Right cardiac atrium (tissue), 5 donors: ENCODE results near the gene STARD3. TPM values are rescaled to one million over a fixed set of nuclear protein-coding genes. Genes with fewer than 3 reads are reported as not detected.

Experiments
- ATAC-seq, 2 donors: fragments of 200-7000 bp; cut with Tn5 transposase; one replicate each; pipeline versions ENCODE4 v1.8.0 to v1.9.1; 2020; ENCODE audit warnings: moderate library complexity in 2 of 2, mild to moderate bottlenecking in 1 of 2
- DNase-seq, 3 donors: peaks; one replicate each; pipeline ENCODE4 v3.0.0-alpha.2; 2020
- H3K27ac ChIP-seq: one replicate; pipeline ENCODE4 v1.5.1; 2013; ENCODE audit warnings: mild to moderate bottlenecking, low read length, control low read depth, moderate library complexity
- H3K27me3 ChIP-seq: one replicate; pipeline ENCODE4 v1.6.1; 2013; ENCODE audit not compliant: control insufficient read depth, insufficient read depth
- H3K4me1 ChIP-seq: one replicate; pipeline ENCODE4 v1.6.1; 2013; ENCODE audit warnings: low read length; ENCODE audit not compliant: control insufficient read depth, insufficient read depth
- H3K4me3 ChIP-seq: one replicate; pipeline ENCODE4 v1.5.1; 2013; ENCODE audit warnings: low read length, control low read depth
- H3K9me3 ChIP-seq: one replicate; pipeline ENCODE4 v1.6.1; 2013; ENCODE audit warnings: low read length; ENCODE audit not compliant: control insufficient read depth
- WGBS: extraction: QIAGEN DNeasy Blood & Tissue Kit; methylation state at CpG from one replicate; pipeline ENCODE4 v1.1.7; 2013; 5-methylcytosine and 5-hydroxymethylcytosine counted together
- intact Hi-C, 4 donors: fragments of 100-400 bp; cut with DNase I; formaldehyde crosslinking; loops; one replicate each; pipeline versions ENCODE4 v1.11.0 to v1.14.0; 2022 to 2023
- polyA plus RNA-seq: library from polyadenylated mRNA; stranded (reverse); fragments of 200-250 nt; gene quantifications from one replicate; pipeline ENCODE4 v1.2.3, GENCODE V29; 2013
- total RNA-seq, 4 donors: library from RNA; stranded (reverse); fragmentation: NEBNext Ultra II Directional; extraction: Animal tissue kit (Norgen Biotek cat#: 25700); gene quantifications; one replicate each; pipeline ENCODE4 v1.2.1, GENCODE V29; 2021
- donor health status: healthy with polysubstance abuse.
- donor health status: DM: no; HTN: yes; CAD: no.
- donor health status: DM: no; HTN: no; CAD: no.
- donor health status: DM: no; HTN: yes; CAD: no; lungs with severe emphysema.
- donor health status: DM: yes; HTN: yes; CAD: no.

STARD3 gene
- total and polyA plus RNA-seq, 5 donors, result 19.2 to 26.2 (median 22.7) TPM

DNA sequence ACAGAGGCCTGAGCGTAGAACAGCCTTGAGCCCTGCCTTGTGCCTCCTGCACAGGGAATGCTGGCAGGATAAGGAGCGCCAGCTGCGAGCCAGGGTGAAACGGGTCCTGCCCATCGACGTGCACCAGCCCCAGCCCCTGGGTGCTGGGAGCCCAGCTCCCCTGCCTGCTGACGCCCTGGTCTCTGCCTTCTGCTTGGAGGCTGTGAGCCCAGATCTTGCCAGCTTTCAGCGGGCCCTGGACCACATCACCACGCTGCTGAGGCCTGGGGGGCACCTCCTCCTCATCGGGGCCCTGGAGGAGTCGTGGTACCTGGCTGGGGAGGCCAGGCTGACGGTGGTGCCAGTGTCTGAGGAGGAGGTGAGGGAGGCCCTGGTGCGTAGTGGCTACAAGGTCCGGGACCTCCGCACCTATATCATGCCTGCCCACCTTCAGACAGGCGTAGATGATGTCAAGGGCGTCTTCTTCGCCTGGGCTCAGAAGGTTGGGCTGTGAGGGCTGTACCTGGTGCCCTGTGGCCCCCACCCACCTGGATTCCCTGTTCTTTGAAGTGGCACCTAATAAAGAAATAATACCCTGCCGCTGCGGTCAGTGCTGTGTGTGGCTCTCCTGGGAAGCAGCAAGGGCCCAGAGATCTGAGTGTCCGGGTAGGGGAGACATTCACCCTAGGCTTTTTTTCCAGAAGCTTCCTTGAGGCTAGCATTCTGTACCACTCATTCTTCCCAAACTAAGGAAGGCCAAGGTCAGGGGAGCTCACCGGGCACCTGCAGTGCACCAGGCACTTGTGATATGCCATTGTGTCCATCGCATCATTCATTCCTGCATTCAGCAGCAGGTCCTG, 33.2 kb downstream of the STARD3 start:
- ATAC-seq, result no peak
- Histone ChIP-seq H3K9me3 (no peaks in the 10 kb centered on the region), H3K27me3 (no peaks in the 10 kb centered on the region), H3K4me3 (no peak overlapping the region), H3K27ac (peak overlapping the region; percentile 74), H3K4me1 (no peaks in the 10 kb centered on the region)
- peak in 2 of 3 donors; percentile 55 to 60 for DNase-seq
- intact Hi-C loops, result loop anchor here in 2 of 4 donors (10.0 kb wide), 2 partner anchors 45 to 55 kb away; partner anchors contain the start of gene PPP1R1B (in 1 of the 2)
- 86% methylated on average over 23 of the region's 23 CpGs for WGBS

DNA sequence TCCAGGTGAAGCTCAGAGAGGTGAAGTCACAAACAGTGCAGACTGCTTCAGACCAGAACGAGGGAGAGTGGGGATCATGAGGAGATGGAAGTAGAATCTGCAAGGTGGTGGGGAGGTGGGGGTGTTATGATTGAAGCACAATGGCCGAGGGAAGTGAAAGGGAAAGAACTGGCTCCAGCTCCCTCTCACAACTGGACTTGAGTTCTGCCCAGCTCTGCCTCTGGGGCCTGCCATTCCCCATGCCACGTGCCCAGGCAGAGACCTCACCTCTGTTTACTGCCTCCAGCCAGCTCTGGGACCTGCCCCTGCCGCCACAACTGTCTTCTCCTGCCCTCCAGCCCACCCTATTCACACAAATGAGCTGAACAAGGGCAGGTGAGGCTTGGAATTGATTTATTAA, 33.8 kb downstream of the STARD3 start:
- 49% methylated on average over 4 of the region's 4 CpGs for WGBS
- no peaks in the 10 kb centered on the region for H3K9me3 ChIP-seq
- no peaks in the 10 kb centered on the region for H3K27me3 ChIP-seq
- no peak overlapping the region for H3K4me3 ChIP-seq
- peaks cover 5% of the 10 kb centered on the region for H3K4me1 ChIP-seq
- ATAC-seq (no peak), DNase-seq (peak in 2 of 3 donors; percentile 37 to 44)
- intact Hi-C loops, result loop anchor here in 1 of 4 donors (10.0 kb wide), 1 partner anchor 46 kb away; the partner anchor contains the start of gene PPP1R1B
- H3K27ac ChIP-seq, result peak overlapping the region; percentile 74

DNA sequence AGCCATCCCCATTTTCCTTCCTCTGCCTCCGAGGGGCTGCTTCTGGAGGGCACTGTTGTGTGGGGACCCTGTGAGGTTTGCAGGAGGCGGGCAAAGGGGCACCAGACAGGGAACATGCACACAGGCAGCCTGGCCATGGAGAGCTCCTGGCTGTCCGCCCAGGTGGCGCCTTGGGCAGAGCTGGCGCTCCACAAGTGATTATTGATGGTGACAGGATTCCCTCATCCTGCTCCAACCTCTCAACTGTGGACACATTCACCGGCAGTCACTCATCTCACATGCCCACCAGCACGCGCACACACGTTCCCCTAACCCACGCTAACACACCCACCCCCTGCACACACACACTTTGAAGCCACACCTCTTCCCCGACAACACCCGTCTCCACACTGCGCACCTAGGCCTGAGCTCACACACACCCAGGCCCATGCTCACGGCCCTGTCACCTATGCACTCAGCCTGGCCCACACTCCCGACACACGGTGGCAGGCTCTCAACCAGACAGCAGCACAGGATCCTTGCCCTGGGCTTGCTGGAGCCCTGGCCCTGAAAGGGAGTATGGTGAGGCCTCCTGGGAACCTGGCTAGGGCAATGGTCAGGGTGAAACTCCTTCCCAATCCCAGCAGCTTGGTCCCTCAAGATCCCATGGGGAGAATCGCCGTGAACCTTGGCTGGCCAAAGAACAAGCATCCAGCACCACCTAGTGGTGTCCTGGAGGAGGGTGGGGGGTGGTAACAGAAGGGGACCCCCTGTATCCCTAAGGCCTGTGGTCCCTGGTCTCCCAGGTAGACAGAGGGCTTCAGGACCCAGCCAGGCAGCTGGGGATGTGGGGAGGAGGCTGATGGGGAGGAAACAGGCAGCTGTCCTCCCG, 34.9 kb downstream of the STARD3 start:
- peaks cover 12% of the 10 kb centered on the region for H3K4me1 ChIP-seq
- no peaks in the 10 kb centered on the region for H3K9me3 ChIP-seq
- ATAC-seq (peak; percentile 5 to 10), DNase-seq (peak; percentile 58 to 88 (median 86))
- intact Hi-C loops, result loop anchor here in 1 of 4 donors (10.0 kb wide), 1 partner anchor 47 kb away; the partner anchor contains the start of gene PPP1R1B
- no peak overlapping the region for H3K4me3 ChIP-seq
- peak overlapping the region; percentile 74 for H3K27ac ChIP-seq
- no peaks in the 10 kb centered on the region for H3K27me3 ChIP-seq
- WGBS, result 44% methylated on average over 19 of the region's 19 CpGs

- Histone ChIP-seq H3K9me3 (no peaks in the 10 kb centered on the region), H3K4me1 (peaks cover 14% of the 10 kb centered on the region), H3K27ac (peak overlapping the region; percentile 44), H3K27me3 (no peaks in the 10 kb centered on the region), H3K4me3 (no peak overlapping the region)
- 77% methylated on average over 15 of the region's 15 CpGs for WGBS
- DNase-seq (peak in 2 of 3 donors; percentile 47 to 51), ATAC-seq (no peak)
- intact Hi-C loops, result loop anchor here in 1 of 4 donors (10.0 kb wide), 1 partner anchor 48 kb away; the partner anchor contains the start of gene PPP1R1B
Observed at GRCh38 chr17:39672522-39673334, 35.8 kb downstream of the STARD3 start.

- H3K4me3 ChIP-seq, result no peak overlapping the region
- H3K27me3 ChIP-seq, result no peaks in the 10 kb centered on the region
- peaks cover 21% of the 10 kb centered on the region for H3K4me1 ChIP-seq
- intact Hi-C loops, result loop anchor here in 1 of 4 donors (10.0 kb wide), 1 partner anchor 49 kb away; the partner anchor contains the start of gene PPP1R1B
- DNase-seq, result peak in 2 of 3 donors; percentile 33 to 37
- 80% methylated on average over 13 of the region's 13 CpGs for WGBS
- no peak overlapping the region for H3K27ac ChIP-seq
- no peaks in the 10 kb centered on the region for H3K9me3 ChIP-seq
- no peak for ATAC-seq
Observed at GRCh38 chr17:39673335-39674081, 36.6 kb downstream of the STARD3 start.

DNA sequence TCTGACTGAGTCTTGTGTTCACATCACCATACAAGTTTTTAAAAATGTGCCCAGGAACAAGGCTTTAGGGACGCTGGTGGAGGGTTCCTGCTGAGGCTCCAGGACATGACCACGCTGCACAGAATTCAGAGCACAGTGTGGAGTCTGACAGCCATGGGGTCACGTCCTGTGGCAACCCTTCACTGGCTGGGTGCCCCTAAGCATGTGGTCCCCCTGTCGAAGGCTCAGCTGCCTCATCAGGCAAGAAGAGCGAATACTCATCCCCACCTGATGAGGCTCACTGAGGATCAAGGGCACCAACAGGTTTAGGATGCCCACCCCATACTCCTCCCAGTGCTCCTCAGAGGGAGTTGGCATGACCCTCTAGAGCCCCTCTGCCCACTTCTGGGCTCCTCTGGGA, 37.2 kb downstream of the STARD3 start:
- Histone ChIP-seq H3K9me3 (no peaks in the 10 kb centered on the region), H3K4me3 (no peak overlapping the region), H3K4me1 (peaks cover 22% of the 10 kb centered on the region), H3K27me3 (no peaks in the 10 kb centered on the region), H3K27ac (no peak overlapping the region)
- intact Hi-C loops, result loop anchor here in 1 of 4 donors (10.0 kb wide), 1 partner anchor 49 kb away; the partner anchor contains the start of gene PPP1R1B
- ATAC-seq, result no peak
- peak in 2 of 3 donors; percentile 43 to 51 for DNase-seq
- WGBS, result 75% methylated on average over 5 of the region's 5 CpGs

GRCh38 chr17:39674702-39675389, 37.9 kb downstream of the STARD3 start:
- Histone ChIP-seq H3K27me3 (no peaks in the 10 kb centered on the region), H3K4me1 (peaks cover 22% of the 10 kb centered on the region), H3K27ac (peak overlapping the region; percentile 91), H3K4me3 (no peak overlapping the region), H3K9me3 (no peaks in the 10 kb centered on the region)
- 26% methylated on average over 11 of the region's 11 CpGs for WGBS
- peak; percentile 5 to 24 for ATAC-seq
- peak; percentile 75 to 89 (median 75) for DNase-seq
- intact Hi-C loops, result loop anchor here in 1 of 4 donors (10.0 kb wide), 1 partner anchor 50 kb away; the partner anchor contains the start of gene PPP1R1B

DNA sequence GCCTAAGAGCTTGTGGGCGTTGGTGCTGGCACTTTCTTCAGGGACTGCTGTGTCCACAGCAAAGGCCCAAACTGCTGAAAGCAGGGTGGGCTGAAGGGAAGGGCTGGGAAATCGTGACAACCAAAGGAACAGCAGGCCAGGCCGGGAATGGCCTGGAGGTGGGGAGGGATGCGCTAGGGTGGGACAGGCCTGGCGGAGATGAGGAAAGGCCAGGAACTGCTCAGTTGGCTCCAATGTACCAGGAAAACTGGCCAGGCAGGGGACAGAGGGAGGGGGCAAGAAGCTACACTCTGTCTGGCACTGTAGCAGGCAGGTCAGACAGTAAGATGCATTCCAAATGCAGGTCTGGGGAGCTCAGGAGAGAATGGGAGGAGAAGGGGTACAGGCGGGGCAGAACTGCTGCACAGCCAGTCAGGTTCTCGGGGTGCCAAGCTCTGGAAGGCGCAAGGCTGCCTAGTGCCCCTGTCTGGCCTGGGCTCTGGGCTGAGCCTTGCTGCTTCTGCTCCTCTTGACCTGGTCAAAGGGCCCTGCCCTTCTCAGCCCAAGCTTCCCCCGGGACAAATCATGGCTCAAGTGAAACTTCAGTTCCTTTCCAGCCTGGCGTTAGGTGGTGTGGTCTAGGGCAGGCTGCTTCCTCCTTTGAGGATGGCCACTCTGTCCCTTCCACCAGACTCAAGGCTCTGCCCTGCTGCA, 38.6 kb downstream of the STARD3 start:
- peak in 2 of 3 donors; percentile 33 to 47 for DNase-seq
- ATAC-seq, result no peak
- H3K9me3 ChIP-seq, result no peaks in the 10 kb centered on the region
- H3K4me3 ChIP-seq, result no peak overlapping the region
- intact Hi-C loops, result loop anchor here in 1 of 4 donors (10.0 kb wide), 1 partner anchor 51 kb away; the partner anchor contains the start of gene PPP1R1B
- H3K4me1 ChIP-seq, result peaks cover 22% of the 10 kb centered on the region
- H3K27ac ChIP-seq, result peak overlapping the region; percentile 91
- WGBS, result 62% methylated on average over 10 of the region's 10 CpGs
- H3K27me3 ChIP-seq, result no peaks in the 10 kb centered on the region
